C4-2B (cell line): ENCODE results near the gene CORO1C.

Experiments
- CTCF ChIP-seq: fragments of 450-650 bp; conservative IDR thresholded peaks from 2 replicates; pipeline ENCODE4 v1.5.1; 2017; ENCODE audit warnings: mild to moderate bottlenecking
- ZFX ChIP-seq: fragments of 450-650 bp; IDR thresholded peaks from 2 replicates; pipeline ENCODE4 v1.6.1; 2017

- TF ChIP-seq CTCF = no peak
- no peak for TF ChIP-seq ZFX
These were observed 120.9 kb downstream of the CORO1C start for GRCh38 chr12:108610336-108610815.
